IMR-90 (cell line): ENCODE data around the gene CEP57L1. TPM values are rescaled to one million over a fixed set of nuclear protein-coding genes. Genes with fewer than 3 reads are reported as not detected.

Source experiments
- ATAC-seq: fragments of 200-7000 bp; cut with Tn5 transposase; 2 replicates; pipeline ENCODE4 v1.9.1; 2020; ENCODE audit warnings: low read depth, mild to moderate bottlenecking, moderate library complexity
- BruUV-seq: library from RNA; stranded (reverse); fragments of 400-500 nt; replicated peaks from 2 replicates; lab custom pipeline; 2021; lab: Mats Ljungman, UMichigan
- CTCF ChIA-PET: fragments of 300-600 bp; formaldehyde crosslinking; extraction: SDS; loops from one replicate; lab custom pipeline; 2021; ENCODE audit warnings: antibody characterized with exemption; lab: Yijun Ruan, JAX
- POLR2A ChIA-PET: fragments of 300-600 bp; sonication (Branson Sonifier 250); formaldehyde crosslinking; loops from one replicate; lab custom pipeline; 2022; ENCODE audit warnings: antibody characterized with exemption; ENCODE audit not compliant: unreplicated experiment; lab: Charles Lee
- DNase-seq: peaks from one replicate; pipeline ENCODE4 v3.0.0; 2013
- H2AFZ ChIP-seq: replicated peaks from 2 replicates; pipeline ENCODE3; 2013; ENCODE audit warnings: low read length, mild to moderate bottlenecking; ENCODE audit not compliant: poor library complexity
- H2AK5ac ChIP-seq: 2 replicates; pipeline ENCODE4 v1.6.1; 2013; ENCODE audit warnings: low read depth, low read length, inconsistent platforms
- H2AK9ac ChIP-seq: replicated peaks from 2 replicates; pipeline ENCODE3; 2013; ENCODE audit warnings: mild to moderate bottlenecking, low read depth, low read length, moderate library complexity; ENCODE audit not compliant: poor library complexity
- H2BK120ac ChIP-seq: 2 replicates; pipeline ENCODE4 v1.6.1; 2013; ENCODE audit warnings: low read depth, low read length, inconsistent platforms
- H2BK15ac ChIP-seq: 3 replicates; pipeline ENCODE4 v1.6.1; 2013; ENCODE audit warnings: low read depth, low read length, inconsistent platforms
- H2BK20ac ChIP-seq: 2 replicates; pipeline ENCODE4 v1.6.1; 2013; ENCODE audit warnings: low read depth, mild to moderate bottlenecking, inconsistent platforms, low read length, moderate library complexity
- H2BK5ac ChIP-seq: 2 replicates; pipeline ENCODE4 v1.6.1; 2013; ENCODE audit warnings: mild to moderate bottlenecking, low read depth, low read length, inconsistent platforms; ENCODE audit not compliant: poor library complexity, severe bottlenecking
- H3K14ac ChIP-seq: replicated peaks from 2 replicates; pipeline ENCODE4 v1.6.1; 2013; ENCODE audit warnings: low read depth, low read length, inconsistent platforms
- H3K18ac ChIP-seq: 2 replicates; pipeline ENCODE4 v1.6.1; 2013; ENCODE audit warnings: low read depth, low read length, control low read depth
- H3K23ac ChIP-seq: 2 replicates; pipeline ENCODE4 v1.6.1; 2013; ENCODE audit warnings: low read depth, low read length, inconsistent platforms
- H3K27ac ChIP-seq: 2 replicates; pipeline ENCODE4 v1.5.1; 2013; ENCODE audit warnings: mild to moderate bottlenecking, control low read depth, low read length; ENCODE audit not compliant: insufficient read depth
- H3K27me3 ChIP-seq: 2 replicates; pipeline ENCODE4 v1.6.1; 2013; ENCODE audit warnings: low read length; ENCODE audit not compliant: control insufficient read depth, insufficient read depth
- H3K36me3 ChIP-seq: 2 replicates; pipeline ENCODE4 v1.6.1; 2013; ENCODE audit warnings: low read length, mixed read lengths; ENCODE audit not compliant: control insufficient read depth, insufficient read depth
- H3K4ac ChIP-seq: 2 replicates; pipeline ENCODE4 v1.6.1; 2013; ENCODE audit warnings: low read depth, low read length, inconsistent platforms
- H3K4me1 ChIP-seq: 2 replicates; pipeline ENCODE4 v1.6.1; 2013; ENCODE audit warnings: low read length, mixed read lengths; ENCODE audit not compliant: control insufficient read depth, insufficient read depth
- H3K4me2 ChIP-seq: 2 replicates; pipeline ENCODE4 v1.6.1; 2013; ENCODE audit warnings: low read depth, mild to moderate bottlenecking, control low read depth, low read length, moderate library complexity
- H3K4me3 ChIP-seq: 2 replicates; pipeline ENCODE4 v1.5.1; 2013; ENCODE audit warnings: low read depth, mild to moderate bottlenecking, control low read depth, low read length, moderate library complexity; ENCODE audit not compliant: insufficient read depth
- H3K56ac ChIP-seq: 2 replicates; pipeline ENCODE4 v1.6.1; 2013; ENCODE audit warnings: low read length, inconsistent platforms; ENCODE audit not compliant: insufficient read depth; ENCODE audit errors: extremely low read depth
- H3K79me1 ChIP-seq, 2 experiments: 2 replicates each; pipeline ENCODE4 v1.6.1; 2013; ENCODE audit warnings: low read length in 2 of 2, inconsistent platforms in 1 of 2, low read depth in 1 of 2
- H3K9ac ChIP-seq: 2 replicates; pipeline ENCODE4 v1.6.1; 2013; ENCODE audit warnings: low read depth, low read length, control low read depth
- H3K9me1 ChIP-seq: 2 replicates; pipeline ENCODE4 v1.6.1; 2013; ENCODE audit warnings: low read length, inconsistent platforms; ENCODE audit not compliant: insufficient read depth
- H3K9me3 ChIP-seq: 2 replicates; pipeline ENCODE4 v1.6.1; 2013; ENCODE audit warnings: low read length; ENCODE audit not compliant: control insufficient read depth, insufficient read depth
- H4K20me1 ChIP-seq: 2 replicates; pipeline ENCODE4 v1.6.1; 2013; ENCODE audit warnings: low read length, inconsistent platforms; ENCODE audit not compliant: insufficient read depth
- H4K5ac ChIP-seq: 2 replicates; pipeline ENCODE4 v1.6.1; 2013; ENCODE audit warnings: mild to moderate bottlenecking, low read depth, low read length, control low read depth
- H4K8ac ChIP-seq, 2 experiments: 2 replicates each; pipeline ENCODE4 v1.6.1; 2013; ENCODE audit warnings: low read depth in 2 of 2, low read length in 2 of 2, control low read depth in 1 of 2, inconsistent platforms in 1 of 2
- H4K91ac ChIP-seq: 2 replicates; pipeline ENCODE4 v1.6.1; 2013; ENCODE audit warnings: low read depth, low read length, inconsistent platforms; ENCODE audit not compliant: insufficient read depth
- MAFK ChIP-seq: IDR thresholded peaks from 2 replicates; pipeline ENCODE4 v1.6.1; 2012; ENCODE audit warnings: low read depth, low read length, improper control_type of control experiment
- MXI1 ChIP-seq: IDR thresholded peaks from 2 replicates; pipeline ENCODE4 v1.6.1; 2012; ENCODE audit warnings: low read depth, mild to moderate bottlenecking, low read length, moderate library complexity, borderline replicate concordance
- WGBS, 2 experiments: methylation state at CpG; one replicate each; pipeline versions ENCODE4 v1.1.5 to v1.1.7; 2013; ENCODE audit warnings: missing lambda C conversion rate in 2 of 2; ENCODE audit not compliant: insufficient read length in 1 of 2; ENCODE audit errors: extremely low coverage in 2 of 2; 5-methylcytosine and 5-hydroxymethylcytosine counted together
- dilution Hi-C: fragments of 300-500 bp; cut with HindIII; formaldehyde crosslinking; loops from one replicate; pipeline ENCODE4 v1.14.3; 2018; ENCODE audit warnings: low sequenced_read_pairs; ENCODE audit not compliant: unreplicated experiment
- in situ Hi-C: fragments of 300-500 bp; cut with MboI; formaldehyde crosslinking; loops from 3 replicates; pipeline ENCODE4 v1.14.3; 2019; ENCODE audit warnings: low sequenced_read_pairs, inconsistent platforms, mixed read lengths
- intact Hi-C: fragments of 100-400 bp; cut with micrococcal nuclease; formaldehyde crosslinking; loops from 2 replicates; pipeline ENCODE4 v1.10.0; 2022
- polyA plus RNA-seq, 3 experiments: library from polyadenylated mRNA; depleted of rRNA; stranded (reverse); fragments of >200 nt; gene quantifications; 2 replicates each; pipeline ENCODE4 v1.2.3, GENCODE V29; 2012; ENCODE audit warnings: low replicate concordance in 1 of 3
- total RNA-seq: library from RNA; depleted of rRNA; stranded (reverse); fragments of >200 nt; gene quantifications from 2 replicates; pipeline ENCODE4 v1.2.3, GENCODE V29; 2012

Gene CEP57L1
- total and polyA plus RNA-seq, 2 of the 4 experiments (the other 2 are of a cell fraction), result 10.3 to 21.9 TPM

DNA sequence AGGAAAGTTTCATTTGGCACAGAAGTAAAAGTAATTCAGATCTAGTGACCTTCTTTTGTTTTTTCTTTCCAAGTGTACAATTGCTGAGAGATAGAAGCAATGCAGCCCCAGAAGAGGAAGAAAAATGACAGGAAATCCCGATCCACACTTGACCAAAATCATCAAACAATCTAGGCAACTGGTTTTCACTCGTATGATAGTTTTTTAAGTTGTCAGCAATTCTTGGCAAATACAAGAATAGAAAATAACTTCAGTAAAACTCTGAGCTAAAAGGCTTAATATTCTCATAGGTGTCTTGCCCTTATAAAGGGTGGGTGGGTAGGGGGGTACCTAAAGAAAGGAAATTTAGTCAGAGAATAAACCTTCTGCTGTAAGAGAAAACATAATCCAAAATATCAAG lies 36.7 kb upstream of the CEP57L1 start:
- DNase-seq (no peak), ATAC-seq (no peak)
- no TSS peak for BruUV-seq
- H4K91ac ChIP-seq, result no peak overlapping the region
- H3K56ac ChIP-seq, result no peak overlapping the region
- H3K27me3 ChIP-seq, result no peaks in the 10 kb centered on the region
- TF ChIP-seq MAFK (peak; percentile 60), MXI1 (no peak)
- H3K14ac ChIP-seq, result no peak overlapping the region
- ChIA-PET CTCF (interaction anchor here (0.7 kb wide), 1 partner anchor 15 kb away, joined by 3 read pairs; no protein-coding TSS in a partner anchor), POLR2A (no interaction called here)
- H2BK120ac ChIP-seq, result no peak overlapping the region
- H3K36me3 ChIP-seq, result no peaks in the 10 kb centered on the region
- H3K23ac ChIP-seq, result no peak overlapping the region
- no peaks in the 10 kb centered on the region for H3K9me1 ChIP-seq
- H4K5ac ChIP-seq, result no peak overlapping the region
- H3K9me3 ChIP-seq, result no peaks in the 10 kb centered on the region
- no peak overlapping the region for H3K4ac ChIP-seq
- H4K8ac ChIP-seq, result no peak overlapping the region
- H3K9ac ChIP-seq, result no peak overlapping the region
- H2BK5ac ChIP-seq, result no peak overlapping the region
- WGBS, 2 experiments, result no CpG with 5 or more reads among the region's 2 CpGs
- no peak overlapping the region for H3K27ac ChIP-seq
- no peak overlapping the region for H3K4me2 ChIP-seq
- no peak overlapping the region for H2BK20ac ChIP-seq
- dilution Hi-C loops, result loop anchor here (25.0 kb wide), 1 partner anchor 521 kb away; no protein-coding TSS in a partner anchor
- in situ Hi-C loops, result no loop called here
- H2BK15ac ChIP-seq, result no peak overlapping the region
- H3K4me3 ChIP-seq, result no peak overlapping the region
- intact Hi-C loops, result no loop called here
- peaks cover 5 to 14% of the 10 kb centered on the region in 2 experiments; a peak in 2 of 4 replicates for H3K79me1 ChIP-seq
- H2AK5ac ChIP-seq, result no peak overlapping the region
- H2AK9ac ChIP-seq, result no peak overlapping the region
- no peaks in the 10 kb centered on the region for H4K20me1 ChIP-seq
- no peak overlapping the region for H2AFZ ChIP-seq
- H3K4me1 ChIP-seq, result peaks cover 2% of the 10 kb centered on the region; the same call in 1 of the 2 replicates
- no peak overlapping the region for H3K18ac ChIP-seq
